GM18907 (cell line): ENCODE measurements around the gene MCUR1.
"Not testable (repeated sequence)": the region's sequence is repeated elsewhere in the genome, so short reads cannot be mapped to it uniquely, and the experiment has no call there.

Experiments used
- ATAC-seq: cut with Tn5 transposase; IDR thresholded peaks from one replicate; pipeline ENCODE4 v1.9.1; 2021; ENCODE audit warnings: mild to moderate bottlenecking, moderate library complexity; ENCODE audit not compliant: unreplicated experiment

Gene MCUR1

GRCh38 chr6:13814176-13814937 is at the start of gene MCUR1:
TSS of gene MCUR1 (minus strand) at chr6:13814557. CDS start at chr6:13814429, 128 bp downstream.
- peak; percentile 82 for ATAC-seq

- ATAC-seq = no peak
Observed at GRCh38 chr6:13863699-13864155, 49.4 kb upstream of the MCUR1 start.

- ATAC-seq = not testable (repeated sequence)
Observed at GRCh38 chr6:13860556-13861185, 46.3 kb upstream of the MCUR1 start.

- ATAC-seq = no peak
Observed at GRCh38 chr6:13859871-13860555, 45.7 kb upstream of the MCUR1 start.

GRCh38 chr6:13854716-13855250 is 40.4 kb upstream of the MCUR1 start:
- ATAC-seq = no peak

- ATAC-seq = no peak
Observed at GRCh38 chr6:13853871-13854270, 39.5 kb upstream of the MCUR1 start.

- no peak for ATAC-seq
Observed at GRCh38 chr6:13851803-13852202, 37.4 kb upstream of the MCUR1 start.

GRCh38 chr6:13851330-13851729 is 37.0 kb upstream of the MCUR1 start:
- ATAC-seq = no peak

GRCh38 chr6:13850690-13851089 is 36.3 kb upstream of the MCUR1 start:
- ATAC-seq = not testable (repeated sequence)

GRCh38 chr6:13848522-13849150 is 34.3 kb upstream of the MCUR1 start:
- ATAC-seq = no peak

GRCh38 chr6:13847326-13848050 is 33.1 kb upstream of the MCUR1 start:
- no peak for ATAC-seq

GRCh38 chr6:13846841-13847240 is 32.5 kb upstream of the MCUR1 start:
- ATAC-seq = no peak

GRCh38 chr6:13841936-13842335 is 27.6 kb upstream of the MCUR1 start:
- no peak for ATAC-seq

GRCh38 chr6:13838616-13839015 is 24.3 kb upstream of the MCUR1 start:
- ATAC-seq = no peak

- no peak for ATAC-seq
Observed at GRCh38 chr6:13836170-13836569, 21.8 kb upstream of the MCUR1 start.

- ATAC-seq = no peak
Observed at GRCh38 chr6:13834790-13835189, 20.4 kb upstream of the MCUR1 start.

GRCh38 chr6:13834018-13834417 is 19.7 kb upstream of the MCUR1 start:
- not testable (repeated sequence) for ATAC-seq

- no peak for ATAC-seq
Observed at GRCh38 chr6:13832778-13833177, 18.4 kb upstream of the MCUR1 start.

- no peak for ATAC-seq
Observed at GRCh38 chr6:13831615-13832014, 17.3 kb upstream of the MCUR1 start.

GRCh38 chr6:13830803-13831202 is 16.4 kb upstream of the MCUR1 start:
- no peak for ATAC-seq
